Measurements from ENCODE around the gene ARL5C.

DNA sequence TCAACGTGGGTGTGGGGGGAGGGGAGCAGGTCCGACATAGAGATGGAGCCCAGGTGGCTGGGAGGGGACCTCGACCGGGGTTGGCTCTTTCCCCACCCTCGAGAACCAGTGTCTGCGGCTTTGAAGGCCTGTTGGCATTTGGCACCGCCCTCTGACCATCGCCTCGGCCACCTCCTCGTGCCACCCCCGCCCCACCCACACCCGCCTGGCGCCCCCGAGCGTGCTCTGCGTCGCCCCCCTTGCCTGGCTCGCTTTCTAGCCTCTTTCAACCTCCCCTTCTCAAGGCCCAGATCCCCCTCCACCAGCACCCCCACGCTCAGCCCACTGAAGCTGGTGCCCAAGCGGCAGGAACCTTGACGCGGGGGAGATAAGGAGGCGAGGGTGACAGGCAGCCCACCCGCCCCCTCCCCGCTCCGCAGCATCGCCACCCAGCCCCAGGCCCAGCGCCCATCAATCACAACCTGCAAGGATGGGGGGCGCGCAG lies 30.9 kb upstream of the ARL5C start:
- TF ChIP-seq GATA2 (IDR thresholded peaks at IDR 0.05; ENCODE audit: low read depth, low read length): no peak
- no peak for TF ChIP-seq GATA3 (IDR thresholded peaks at IDR 0.05; ENCODE audit: low read depth, low read length)

Data from SH-SY5Y (cell line).